ENCODE results near the gene TAP1. TPM values are rescaled to one million over a fixed set of nuclear protein-coding genes. Genes with fewer than 3 reads are reported as not detected.
"Not testable (repeated sequence)": the region's sequence is repeated elsewhere in the genome, so short reads cannot be mapped to it uniquely, and the experiment has no call there.

The TAP1 gene
- total RNA-seq, 4 donors from 2014 or later: 24.6 to 41.8 (median 26.5) TPM

GRCh38 chr6:32807020-32807580 is 46.4 kb downstream of the TAP1 start:
- WGBS, 2 donors (ENCODE audit: low coverage in 1 of 2): 90% methylated on average over 2 of the region's 5 CpGs; no CpG with 5 or more reads in 1 of the 2 donors

GRCh38 chr6:32805404-32805803 is 48.1 kb downstream of the TAP1 start:
- not testable (repeated sequence) for H3K27ac ChIP-seq, H3K36me3 ChIP-seq, ATAC-seq, H3K9me3 ChIP-seq, H3K4me1 ChIP-seq, H3K4me3 ChIP-seq
- H3K27me3 ChIP-seq: peaks cover 36% of the 10 kb centered on the region

More at GRCh38 chr6:32807020-32807580, 46.4 kb downstream of the TAP1 start:
- TF ChIP-seq POLR2AphosphoS5 (IDR thresholded peaks at IDR 0.05): no peak
- no peak for TF ChIP-seq POLR2A (IDR thresholded peaks at IDR 0.05)
- no peak for TF ChIP-seq EP300 (IDR thresholded peaks at IDR 0.05)
- TF ChIP-seq CTCF (IDR thresholded peaks at IDR 0.05): no peak
- no peak for ATAC-seq
- Histone ChIP-seq H3K9me3 (no peaks in the 10 kb centered on the region), H3K27ac (no peak overlapping the region), H3K36me3 (no peaks in the 10 kb centered on the region), H3K27me3 (peaks cover 27% of the 10 kb centered on the region), H3K4me1 (no peaks in the 10 kb centered on the region), H3K4me3 (no peak overlapping the region)

- Histone ChIP-seq H3K4me1 (no peaks in the 10 kb centered on the region), H3K9me3 (peaks cover 0 to 6% (median 0%) of the 10 kb centered on the region in 3 donors), H3K27me3 (peaks cover 53% of the 10 kb centered on the region), H3K36me3 (no peaks in the 10 kb centered on the region), H3K4me3 (no peak overlapping the region), H3K27ac (no peak overlapping the region)
- 43 to 63% methylated on average over 2 of the region's 2 CpGs for WGBS, 2 donors (ENCODE audit: low coverage in 1 of 2)
- no peak for TF ChIP-seq POLR2AphosphoS5 (IDR thresholded peaks at IDR 0.05)
- TF ChIP-seq EP300 (IDR thresholded peaks at IDR 0.05): no peak
- TF ChIP-seq CTCF (IDR thresholded peaks at IDR 0.05): no peak
- TF ChIP-seq POLR2A (IDR thresholded peaks at IDR 0.05): no peak
- no peak for ATAC-seq
Observed at GRCh38 chr6:32803416-32803815, 50.1 kb downstream of the TAP1 start.

GRCh38 chr6:32799740-32800139 is 53.8 kb downstream of the TAP1 start:
- Histone ChIP-seq H3K9me3 (peaks cover 0 to 6% (median 0%) of the 10 kb centered on the region in 3 donors), H3K4me1 (peaks cover 0 to 10% (median 2%) of the 10 kb centered on the region in 3 donors), H3K27me3 (peaks cover 57% of the 10 kb centered on the region), H3K36me3 (no peaks in the 10 kb centered on the region), H3K4me3 (no peak overlapping the region), H3K27ac (no peak overlapping the region)
- TF ChIP-seq POLR2A (IDR thresholded peaks at IDR 0.05) (no peak), EP300 (IDR thresholded peaks at IDR 0.05) (no peak), CTCF (IDR thresholded peaks at IDR 0.05) (no peak), POLR2AphosphoS5 (IDR thresholded peaks at IDR 0.05) (no peak)
- WGBS, 2 donors (ENCODE audit: low coverage in 1 of 2): 73 to 82% methylated on average over 3 of the region's 3 CpGs
- ATAC-seq: no peak

- H3K36me3 ChIP-seq: no peaks in the 10 kb centered on the region
- H3K27me3 ChIP-seq: peaks cover 62% of the 10 kb centered on the region
- no peak for ATAC-seq
- H3K4me1 ChIP-seq: peaks cover 0 to 10% (median 2%) of the 10 kb centered on the region in 3 donors
- H3K9me3 ChIP-seq: peaks cover 0 to 6% (median 0%) of the 10 kb centered on the region in 3 donors
- no peak for TF ChIP-seq EP300 (IDR thresholded peaks at IDR 0.05)
- TF ChIP-seq POLR2AphosphoS5 (IDR thresholded peaks at IDR 0.05): no peak
- no peak for TF ChIP-seq CTCF (IDR thresholded peaks at IDR 0.05)
- no peak for TF ChIP-seq POLR2A (IDR thresholded peaks at IDR 0.05)
- 96% methylated on average over 3 of the region's 3 CpGs; no CpG with 5 or more reads in 1 of the 2 donors for WGBS, 2 donors (ENCODE audit: low coverage in 1 of 2)
- no peak overlapping the region for H3K4me3 ChIP-seq
- no peak overlapping the region for H3K27ac ChIP-seq
Observed at GRCh38 chr6:32799168-32799567, 54.3 kb downstream of the TAP1 start.
